OCI-LY1 (cell line): Measurements from ENCODE around the gene JAG1.

Experiments used
- H2AFZ ChIP-seq: fragments of 200-600 bp; sonication (generic), shearing (Covaris generic); 2 replicates; pipeline ENCODE4 v1.6.0; 2014; ENCODE audit warnings: antibody characterized with exemption, mild to moderate bottlenecking, low read length
- H3F3A ChIP-seq: fragments of 200-600 bp; sonication (generic), shearing (Covaris generic); 2 replicates; pipeline ENCODE4 v1.6.0; 2014; ENCODE audit warnings: mild to moderate bottlenecking, antibody characterized with exemption, low read length, moderate library complexity; ENCODE audit not compliant: insufficient read depth
- H3K27ac ChIP-seq: fragments of 200-600 bp; sonication (generic); 2 replicates; pipeline ENCODE4 v1.5.1; 2014; ENCODE audit warnings: low read length, mixed run types, mild to moderate bottlenecking, low read depth; ENCODE audit not compliant: poor library complexity, severe bottlenecking
- H3K27me3 ChIP-seq: fragments of 200-600 bp; sonication (generic); 2 replicates; pipeline ENCODE4 v1.6.0; 2014; ENCODE audit warnings: antibody characterized with exemption, mild to moderate bottlenecking, low read length, moderate library complexity; ENCODE audit not compliant: insufficient read depth
- H3K36me3 ChIP-seq: fragments of 200-600 bp; sonication (generic); 2 replicates; pipeline ENCODE4 v1.6.1; 2014; ENCODE audit warnings: mild to moderate bottlenecking, antibody characterized with exemption, low read length, moderate library complexity, mixed read lengths; ENCODE audit not compliant: insufficient read depth
- H3K4me1 ChIP-seq: fragments of 200-600 bp; sonication (generic); 2 replicates; pipeline ENCODE4 v1.5.1; 2014; ENCODE audit warnings: mild to moderate bottlenecking, low read length, moderate library complexity; ENCODE audit not compliant: insufficient read depth, severe bottlenecking
- H3K4me2 ChIP-seq: fragments of 200-600 bp; sonication (generic), shearing (Covaris generic); 2 replicates; pipeline ENCODE4 v1.6.1; 2014; ENCODE audit warnings: low read length
- H3K4me3 ChIP-seq: fragments of 200-600 bp; sonication (generic); 2 replicates; pipeline ENCODE4 v1.5.1; 2014; ENCODE audit warnings: low read length, low read depth, mild to moderate bottlenecking, mixed read lengths; ENCODE audit not compliant: poor library complexity, severe bottlenecking
- H3K79me2 ChIP-seq: fragments of 200-600 bp; shearing (Covaris generic); 2 replicates; pipeline ENCODE4 v1.6.1; 2016; ENCODE audit warnings: mixed run types, low read length, mixed read lengths; ENCODE audit not compliant: insufficient read depth
- H3K9ac ChIP-seq: fragments of 200-600 bp; sonication (generic), shearing (Covaris generic); 2 replicates; pipeline ENCODE4 v1.6.1; 2014; ENCODE audit warnings: mild to moderate bottlenecking, low read length, mixed read lengths
- H3K9me2 ChIP-seq: fragments of 200-600 bp; sonication (generic), shearing (Covaris generic); 2 replicates; pipeline ENCODE4 v1.6.1; 2014; ENCODE audit warnings: low read depth, mild to moderate bottlenecking, low read length, mixed read lengths
- H3K9me3 ChIP-seq: fragments of 200-600 bp; shearing (Covaris generic); 2 replicates; pipeline ENCODE4 v1.6.1; 2014; ENCODE audit warnings: low read length, mixed read lengths
- H4K20me1 ChIP-seq: fragments of 200-600 bp; sonication (generic), shearing (Covaris generic); 2 replicates; pipeline ENCODE4 v1.6.0; 2016; ENCODE audit warnings: mild to moderate bottlenecking, low read length; ENCODE audit not compliant: insufficient read depth
- CTCF ChIP-seq: fragments of 200-600 bp; sonication (generic), shearing (Covaris generic); IDR thresholded peaks from 2 replicates; pipeline ENCODE4 v1.5.1; 2017; ENCODE audit warnings: mild to moderate bottlenecking, antibody characterized with exemption, low read length, moderate library complexity, mixed read lengths
- EZH2 ChIP-seq: fragments of 200-600 bp; sonication (generic), shearing (Covaris generic); IDR thresholded peaks from 2 replicates; pipeline ENCODE4 v1.8.0; 2017; ENCODE audit warnings: borderline replicate concordance, mixed run types, mild to moderate bottlenecking, antibody characterized with exemption, low read length, moderate library complexity, mixed read lengths

The JAG1 gene

GRCh38 chr20:10647909-10648308 is 25.9 kb downstream of the JAG1 start:
- Histone ChIP-seq H3K9me2 (no peaks in the 10 kb centered on the region), H4K20me1 (no peaks in the 10 kb centered on the region), H3K4me2 (no peak overlapping the region), H3K36me3 (no peaks in the 10 kb centered on the region), H3K27me3 (no peaks in the 10 kb centered on the region), H3K4me1 (no peaks in the 10 kb centered on the region), H3K9me3 (no peaks in the 10 kb centered on the region), H3K4me3 (no peak overlapping the region), H3F3A (no peaks in the 10 kb centered on the region), H3K79me2 (no peaks in the 10 kb centered on the region), H3K9ac (no peak overlapping the region), H2AFZ (no peak overlapping the region), H3K27ac (no peak overlapping the region)
- TF ChIP-seq EZH2 (no peak), CTCF (no peak)

GRCh38 chr20:10647471-10647870 is 26.3 kb downstream of the JAG1 start:
- H3K9ac ChIP-seq: no peak overlapping the region
- H3K27ac ChIP-seq: no peak overlapping the region
- H3K27me3 ChIP-seq: no peaks in the 10 kb centered on the region
- H3K4me2 ChIP-seq: no peak overlapping the region
- no peak overlapping the region for H2AFZ ChIP-seq
- H3K9me2 ChIP-seq: no peaks in the 10 kb centered on the region
- TF ChIP-seq CTCF (peak; percentile 52; the same call in 1 of the 2 replicates), EZH2 (no peak)
- H3K36me3 ChIP-seq: no peaks in the 10 kb centered on the region
- no peaks in the 10 kb centered on the region for H3F3A ChIP-seq
- no peaks in the 10 kb centered on the region for H3K79me2 ChIP-seq
- H3K4me3 ChIP-seq: no peak overlapping the region
- H3K9me3 ChIP-seq: no peaks in the 10 kb centered on the region
- no peaks in the 10 kb centered on the region for H4K20me1 ChIP-seq
- H3K4me1 ChIP-seq: no peaks in the 10 kb centered on the region

- no peak overlapping the region for H2AFZ ChIP-seq
- no peak overlapping the region for H3K9ac ChIP-seq
- no peaks in the 10 kb centered on the region for H3K4me1 ChIP-seq
- H3K27me3 ChIP-seq: no peaks in the 10 kb centered on the region
- H3K36me3 ChIP-seq: no peaks in the 10 kb centered on the region
- H4K20me1 ChIP-seq: no peaks in the 10 kb centered on the region
- no peaks in the 10 kb centered on the region for H3K9me3 ChIP-seq
- TF ChIP-seq CTCF (no peak), EZH2 (no peak)
- H3K9me2 ChIP-seq: no peaks in the 10 kb centered on the region
- H3K27ac ChIP-seq: no peak overlapping the region
- no peaks in the 10 kb centered on the region for H3K79me2 ChIP-seq
- no peak overlapping the region for H3K4me3 ChIP-seq
- H3F3A ChIP-seq: no peaks in the 10 kb centered on the region
- H3K4me2 ChIP-seq: no peak overlapping the region
Measured at GRCh38 chr20:10646886-10647420, 26.8 kb downstream of the JAG1 start.
